SK-N-MC (cell line): ENCODE data around the gene SCN8A.

Experiments used
- DNase-seq: peaks from one replicate; pipeline ENCODE4 v3.0.0-alpha.2; 2011; ENCODE audit warnings: low read depth, low spot score
- H3K27ac ChIP-seq: fragments of 200-600 bp; sonication (generic); 2 replicates; pipeline ENCODE4 v1.5.1; 2016; ENCODE audit warnings: mixed run types
- H3K36me3 ChIP-seq: fragments of 200-600 bp; sonication (generic); 2 replicates; pipeline ENCODE4 v1.6.1; 2017; ENCODE audit warnings: antibody characterized with exemption, low read length, mixed read lengths; ENCODE audit not compliant: insufficient read depth
- H3K4me3 ChIP-seq: fragments of 200-600 bp; sonication (generic); 2 replicates; pipeline ENCODE4 v1.5.1; 2016
- H3K9ac ChIP-seq: fragments of 200-600 bp; sonication (generic); 2 replicates; pipeline ENCODE4 v1.8.0; 2017; ENCODE audit warnings: mixed run types, mixed read lengths; ENCODE audit not compliant: insufficient read length
- H3K9me3 ChIP-seq: fragments of 200-600 bp; sonication (generic); 2 replicates; pipeline ENCODE4 v1.6.1; 2017; ENCODE audit warnings: low read depth, mild to moderate bottlenecking, antibody characterized with exemption, low read length, moderate library complexity, mixed read lengths
- EZH2 ChIP-seq: fragments of 200-600 bp; sonication (generic); IDR thresholded peaks from one replicate; pipeline ENCODE4 v1.6.1; 2017; ENCODE audit warnings: antibody characterized with exemption
- FOXP2 ChIP-seq: optimal IDR thresholded peaks from 2 replicates; pipeline ENCODE3; 2011; ENCODE audit warnings: mild to moderate bottlenecking, moderate library complexity; ENCODE audit not compliant: insufficient read depth; ENCODE audit errors: extremely low read length, control extremely low read depth
- POLR2AphosphoS5 ChIP-seq: IDR thresholded peaks from 2 replicates; pipeline ENCODE4 v1.6.1; 2012; ENCODE audit warnings: mild to moderate bottlenecking, low read depth, low read length, borderline replicate concordance

SCN8A gene

GRCh38 chr12:51669271-51669670 is 78.2 kb downstream of the SCN8A start:
- Histone ChIP-seq H3K9ac (no peak overlapping the region), H3K36me3 (no peaks in the 10 kb centered on the region), H3K27ac (no peak overlapping the region), H3K4me3 (no peak overlapping the region), H3K9me3 (no peaks in the 10 kb centered on the region)
- DNase-seq = no peak
- TF ChIP-seq FOXP2 = no peak
- no peak for TF ChIP-seq POLR2AphosphoS5
- TF ChIP-seq EZH2 = no peak

GRCh38 chr12:51669996-51670395 is 79.0 kb downstream of the SCN8A start:
- Histone ChIP-seq H3K4me3 (no peak overlapping the region), H3K9ac (no peak overlapping the region), H3K9me3 (no peaks in the 10 kb centered on the region), H3K27ac (no peak overlapping the region), H3K36me3 (no peaks in the 10 kb centered on the region)
- DNase-seq = no peak
- TF ChIP-seq EZH2 = no peak
- no peak for TF ChIP-seq POLR2AphosphoS5
- no peak for TF ChIP-seq FOXP2

- no peak for TF ChIP-seq POLR2AphosphoS5
- TF ChIP-seq FOXP2 = no peak
- Histone ChIP-seq H3K9ac (no peak overlapping the region), H3K4me3 (no peak overlapping the region), H3K9me3 (no peaks in the 10 kb centered on the region), H3K36me3 (no peaks in the 10 kb centered on the region), H3K27ac (no peak overlapping the region)
- no peak for DNase-seq
Observed at GRCh38 chr12:51672334-51672733, 81.3 kb downstream of the SCN8A start.

- no peak for DNase-seq
- Histone ChIP-seq H3K4me3 (no peak overlapping the region), H3K9ac (no peak overlapping the region), H3K9me3 (no peaks in the 10 kb centered on the region), H3K36me3 (no peaks in the 10 kb centered on the region), H3K27ac (no peak overlapping the region)
- TF ChIP-seq FOXP2 (no peak), EZH2 (no peak), POLR2AphosphoS5 (no peak)
Observed at GRCh38 chr12:51675071-51675803, 84.2 kb downstream of the SCN8A start.

GRCh38 chr12:51676875-51677274 is 85.8 kb downstream of the SCN8A start:
- peak overlapping the region; percentile 86; the same call in 1 of the 2 replicates for H3K27ac ChIP-seq
- H3K9ac ChIP-seq = no peak overlapping the region
- no peaks in the 10 kb centered on the region for H3K36me3 ChIP-seq
- TF ChIP-seq EZH2 = no peak
- TF ChIP-seq POLR2AphosphoS5 = no peak
- TF ChIP-seq FOXP2 = no peak
- no peak for DNase-seq
- no peaks in the 10 kb centered on the region for H3K9me3 ChIP-seq
- H3K4me3 ChIP-seq = no peak overlapping the region

GRCh38 chr12:51677284-51677968 is 86.4 kb downstream of the SCN8A start:
- H3K9ac ChIP-seq = no peak overlapping the region
- TF ChIP-seq FOXP2 (no peak), EZH2 (no peak), POLR2AphosphoS5 (peak; percentile 45)
- no peak for DNase-seq
- no peaks in the 10 kb centered on the region for H3K9me3 ChIP-seq
- peak overlapping the region; percentile 86 for H3K27ac ChIP-seq
- H3K36me3 ChIP-seq = no peaks in the 10 kb centered on the region
- H3K4me3 ChIP-seq = peak overlapping the region; percentile 41

- Histone ChIP-seq H3K4me3 (peak overlapping the region; percentile 41), H3K9me3 (no peaks in the 10 kb centered on the region), H3K9ac (no peak overlapping the region), H3K27ac (peak overlapping the region; percentile 86), H3K36me3 (no peaks in the 10 kb centered on the region)
- DNase-seq = no peak
- TF ChIP-seq EZH2 (no peak), FOXP2 (no peak)
Observed at GRCh38 chr12:51678086-51678724, 87.2 kb downstream of the SCN8A start.

GRCh38 chr12:51682981-51683380 is 91.9 kb downstream of the SCN8A start:
- Histone ChIP-seq H3K9ac (peak overlapping the region; percentile 76), H3K4me3 (peak overlapping the region; percentile 74), H3K27ac (peak overlapping the region; percentile 98), H3K9me3 (no peaks in the 10 kb centered on the region), H3K36me3 (no peaks in the 10 kb centered on the region)
- no peak for DNase-seq
- TF ChIP-seq EZH2 (no peak), FOXP2 (no peak), POLR2AphosphoS5 (no peak)
